ENCODE data around the gene GPC6.

GRCh38 chr13:94414708-94415107, 1188.1 kb downstream of the GPC6 start:
- TF ChIP-seq CTCF (IDR thresholded peaks at IDR 0.05 in 2 of 3, conservative IDR thresholded peaks at IDR 0.05 in 1 of 3; ENCODE audit: insufficient read depth in 2 of 3, low read depth in 1 of 3, low read length in 3 of 3) (no peak), PHF20 (IDR thresholded peaks at IDR 0.05; ENCODE audit: partially characterized antibody) (no peak), MTF1 (CRISPR knock-in tag; IDR thresholded peaks at IDR 0.05; ENCODE audit: borderline replicate concordance) (no peak), NBN (IDR thresholded peaks at IDR 0.05; ENCODE audit: low read depth) (no peak)
